ENCODE measurements around the gene EFNA1.

- peak in 1 of 4 donors; percentile 0 for TF ChIP-seq CTCF (IDR thresholded peaks at IDR 0.05)
- no peak for TF ChIP-seq POLR2A (IDR thresholded peaks at IDR 0.05)
Observed at GRCh38 chr1:155173478-155174323, 46.0 kb downstream of the EFNA1 start, which contains the start of gene TRIM46.

Measured in right lobe of liver (tissue), 4 donors.